HG03097 (cell line): ENCODE measurements around the gene PDE9A.
"Not testable (repeated sequence)": the region's sequence is repeated elsewhere in the genome, so short reads cannot be mapped to it uniquely, and the experiment has no call there.

Experiments used
- ATAC-seq: cut with Tn5 transposase; IDR thresholded peaks from one replicate; pipeline ENCODE4 v1.9.1; 2021; ENCODE audit not compliant: unreplicated experiment, low FRiP score

The PDE9A gene

DNA sequence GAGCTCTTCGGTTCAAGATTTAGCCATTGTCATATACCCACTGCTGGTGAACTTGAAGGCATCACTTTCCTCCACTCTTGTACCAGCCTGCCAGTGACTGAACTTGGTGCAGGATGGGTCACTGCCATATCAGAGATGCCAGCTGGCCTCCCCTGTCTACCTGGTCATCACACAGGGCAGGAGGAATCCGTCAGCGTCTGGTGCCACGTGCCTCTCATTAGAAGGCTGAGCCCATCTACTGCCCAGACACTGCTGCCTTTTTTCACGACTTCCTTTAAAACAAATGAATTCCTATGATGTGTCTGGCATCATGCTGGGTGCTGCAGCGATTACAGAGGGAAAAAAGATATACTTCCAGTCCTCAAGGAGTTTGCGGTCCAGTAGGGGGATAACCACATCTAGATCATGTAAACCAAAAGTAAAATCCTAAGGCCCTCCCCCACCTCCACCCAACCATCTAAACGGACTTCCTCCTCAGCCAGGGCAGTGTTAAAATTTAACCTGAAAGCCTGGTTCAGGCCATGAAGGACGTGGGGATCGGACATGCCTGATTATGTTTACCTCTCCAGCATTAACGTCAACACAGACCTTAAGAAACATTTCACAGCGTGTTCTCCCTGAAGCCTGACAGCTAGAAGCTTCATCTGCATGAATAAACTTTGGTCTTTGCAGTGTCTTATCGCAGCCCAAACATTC is 29.2 kb upstream of the PDE9A start:
- no peak for ATAC-seq

DNA sequence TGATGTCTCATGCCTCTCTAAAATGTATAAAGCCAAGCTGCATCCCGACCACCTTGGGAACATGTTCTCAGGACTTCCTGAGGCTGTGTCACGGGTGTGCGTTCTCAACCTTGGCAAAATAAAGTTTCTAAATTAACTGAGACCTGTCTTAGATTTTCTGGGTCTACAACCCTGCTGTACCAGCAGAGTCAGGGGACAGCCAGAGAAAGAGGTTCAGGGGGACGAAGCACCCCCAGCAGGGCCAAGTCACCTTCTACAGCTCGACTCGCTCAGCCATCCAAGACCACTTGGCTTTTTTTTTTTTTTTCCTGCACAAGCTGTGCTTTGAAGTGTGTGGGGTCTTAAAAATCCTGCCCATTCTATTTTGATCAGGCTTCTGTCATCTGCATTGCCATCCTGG is 28.5 kb upstream of the PDE9A start:
- no peak for ATAC-seq

DNA sequence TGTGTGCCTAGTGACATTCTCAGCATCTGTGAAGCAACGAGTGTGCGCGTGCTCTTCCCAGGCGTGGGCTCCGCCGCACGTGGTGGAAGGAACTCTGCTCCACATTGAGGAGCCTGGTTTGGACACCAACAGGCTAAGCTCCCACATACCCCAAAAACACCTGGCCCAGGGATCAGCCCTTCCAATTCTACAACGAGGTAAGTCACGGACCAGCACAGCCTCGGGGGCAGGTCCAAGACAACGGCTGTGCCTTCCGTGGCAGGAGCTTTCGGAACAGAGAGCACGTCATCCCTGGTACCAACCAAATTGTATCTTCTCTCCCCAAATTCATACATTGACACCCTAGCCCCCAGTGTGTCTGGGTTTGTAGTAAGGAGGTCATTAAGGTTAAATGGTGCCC is 27.2 kb upstream of the PDE9A start:
- no peak for ATAC-seq

DNA sequence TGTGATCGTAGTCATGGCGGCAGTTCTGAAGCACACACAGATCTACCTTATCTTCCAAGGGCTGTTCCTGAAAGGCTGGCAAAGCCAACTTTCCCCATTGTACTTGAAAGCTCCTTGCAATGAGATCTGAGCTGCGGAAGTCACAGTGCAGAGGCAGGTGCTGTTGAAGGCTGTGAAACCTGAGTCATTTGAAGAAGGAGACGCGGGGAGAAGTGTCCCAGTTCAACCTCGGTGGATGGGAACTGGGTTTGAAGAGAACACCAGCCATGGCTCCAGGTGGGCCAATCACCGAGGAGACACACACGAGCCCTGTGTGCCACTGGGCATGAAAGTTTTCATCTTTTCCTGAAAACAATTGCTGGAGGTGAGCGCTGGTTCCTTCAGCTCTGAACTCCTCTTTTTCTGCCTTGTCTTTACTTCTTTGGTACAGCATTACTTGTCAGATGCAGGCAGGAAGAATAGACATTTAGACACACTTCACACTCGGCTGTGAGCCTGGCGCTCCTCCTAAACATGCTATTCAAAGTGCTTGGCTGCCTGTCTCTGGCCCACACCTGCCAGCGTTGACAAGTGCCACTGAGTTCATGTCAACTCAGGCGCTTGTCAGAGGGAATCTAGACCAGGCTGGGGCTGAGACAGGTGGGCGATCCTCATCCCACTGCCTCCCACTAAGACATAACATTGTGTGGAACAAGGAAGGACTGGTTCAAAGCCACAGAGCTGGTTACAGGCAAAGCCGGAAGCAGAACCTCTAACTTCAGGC is 25.7 kb upstream of the PDE9A start:
- ATAC-seq: no peak

DNA sequence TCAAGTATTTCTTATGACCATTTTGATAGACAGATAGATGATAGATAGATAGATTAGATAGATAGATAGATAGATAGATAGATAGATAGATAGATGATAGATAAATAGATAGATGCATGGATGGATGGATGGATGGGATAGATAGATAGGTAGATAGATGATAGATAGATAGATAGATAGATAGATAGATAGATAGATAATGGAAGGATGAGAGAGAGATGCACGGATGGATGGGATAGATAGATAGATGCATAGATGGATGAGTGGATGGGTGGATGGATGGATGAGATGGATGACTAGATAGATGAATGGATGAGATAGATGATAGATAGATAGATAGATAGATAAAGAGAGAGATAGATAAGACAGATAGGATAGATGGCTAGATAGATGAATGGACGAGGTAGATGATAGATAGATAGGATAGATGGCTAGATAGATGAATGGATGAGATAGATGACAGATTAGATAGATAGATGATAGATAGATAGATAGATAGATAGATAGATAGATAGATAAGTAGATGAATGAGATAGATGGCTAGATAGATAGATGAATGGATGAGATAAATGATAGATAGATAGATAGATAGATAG is 24.9 kb upstream of the PDE9A start:
- ATAC-seq: not testable (repeated sequence)

DNA sequence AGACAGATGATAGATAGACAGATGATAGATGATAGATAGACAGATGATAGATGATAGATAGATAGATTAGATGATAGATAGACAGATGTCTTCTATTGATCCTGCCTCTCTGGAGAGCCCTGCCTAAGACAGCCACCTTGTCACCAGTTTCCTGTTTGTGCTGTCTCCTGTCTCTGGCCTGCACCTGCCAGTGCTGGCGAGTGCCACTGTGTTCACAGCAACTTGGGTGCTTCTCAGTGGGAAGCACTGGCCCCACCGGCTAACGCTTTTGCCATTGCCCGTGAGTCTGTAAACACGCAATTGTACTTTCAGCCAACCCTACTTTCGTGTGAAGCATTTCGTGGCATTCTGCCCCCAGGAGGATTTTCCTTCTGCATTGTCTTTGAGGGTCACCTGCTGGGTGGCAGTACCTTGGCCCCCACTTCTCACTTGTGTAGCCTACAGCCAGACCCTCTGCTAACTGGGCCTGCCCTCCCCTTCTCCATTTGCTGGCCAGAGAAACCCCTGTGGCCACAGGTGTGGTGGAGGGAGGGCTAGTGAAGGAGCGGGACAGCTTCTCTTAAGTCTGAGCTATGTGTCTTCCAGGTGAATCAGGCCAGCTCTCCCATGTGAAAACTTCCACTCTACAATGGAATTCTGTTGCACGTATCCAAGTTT is 23.4 kb upstream of the PDE9A start:
- ATAC-seq: no peak

DNA sequence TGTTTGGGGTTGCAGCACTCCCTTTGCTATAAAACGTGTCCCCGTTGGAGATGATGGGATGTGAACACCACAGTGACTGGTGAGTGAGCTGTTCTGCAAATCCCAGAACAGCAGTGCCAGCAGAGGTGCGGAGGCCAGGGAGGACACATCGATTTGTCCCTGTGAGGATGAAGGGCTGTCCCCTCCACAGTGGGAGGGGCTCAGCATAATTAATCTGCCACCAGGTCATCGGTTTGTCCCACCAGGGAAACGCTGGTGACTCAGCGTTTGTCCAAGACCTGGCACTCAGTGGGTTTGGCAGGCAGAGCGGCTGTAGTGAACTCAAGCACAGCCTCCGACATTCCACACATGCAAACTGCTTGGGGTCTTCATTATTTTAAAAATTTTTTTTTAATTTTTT is 22.8 kb upstream of the PDE9A start:
- no peak for ATAC-seq

DNA sequence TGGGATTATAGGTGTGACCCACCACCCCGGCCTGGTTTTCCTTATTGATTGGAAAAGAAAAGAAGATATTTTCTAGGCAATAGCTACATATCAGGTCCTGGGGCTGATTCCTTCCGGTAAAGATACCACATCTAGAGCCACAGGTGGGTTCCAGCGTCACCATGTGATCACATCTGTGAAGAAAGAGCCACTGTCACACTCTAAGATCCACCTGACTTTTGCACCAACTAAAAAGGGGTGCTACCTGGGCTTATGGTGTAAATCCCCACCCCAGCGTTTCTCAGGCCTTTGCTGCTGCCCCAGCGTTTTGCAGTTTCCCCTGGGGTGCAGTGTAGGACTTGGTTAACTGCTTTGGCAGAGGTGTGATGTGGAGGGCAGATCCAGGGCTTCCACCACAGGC is 22.3 kb upstream of the PDE9A start:
- no peak for ATAC-seq

DNA sequence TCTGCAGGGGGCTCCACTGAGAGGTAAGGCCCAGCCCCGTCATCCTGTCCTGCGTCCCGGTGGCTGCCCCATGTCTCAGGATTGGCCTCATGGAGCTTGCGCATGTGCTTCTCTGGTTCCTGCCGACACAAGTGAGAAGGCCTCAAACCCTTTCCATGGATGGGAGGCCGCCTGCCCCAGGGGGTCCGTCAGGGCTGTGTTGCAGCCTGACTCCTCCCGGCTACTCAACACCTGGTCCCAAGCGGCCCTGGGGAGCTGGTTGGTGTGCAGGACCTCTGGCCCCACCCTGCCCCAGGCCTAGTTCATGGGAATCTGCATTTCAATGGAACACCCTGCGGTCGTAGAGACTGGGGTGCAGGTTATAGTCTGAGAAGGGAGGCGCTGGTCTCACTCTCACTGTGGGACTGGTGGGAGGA is 21.1 kb upstream of the PDE9A start:
- no peak for ATAC-seq

DNA sequence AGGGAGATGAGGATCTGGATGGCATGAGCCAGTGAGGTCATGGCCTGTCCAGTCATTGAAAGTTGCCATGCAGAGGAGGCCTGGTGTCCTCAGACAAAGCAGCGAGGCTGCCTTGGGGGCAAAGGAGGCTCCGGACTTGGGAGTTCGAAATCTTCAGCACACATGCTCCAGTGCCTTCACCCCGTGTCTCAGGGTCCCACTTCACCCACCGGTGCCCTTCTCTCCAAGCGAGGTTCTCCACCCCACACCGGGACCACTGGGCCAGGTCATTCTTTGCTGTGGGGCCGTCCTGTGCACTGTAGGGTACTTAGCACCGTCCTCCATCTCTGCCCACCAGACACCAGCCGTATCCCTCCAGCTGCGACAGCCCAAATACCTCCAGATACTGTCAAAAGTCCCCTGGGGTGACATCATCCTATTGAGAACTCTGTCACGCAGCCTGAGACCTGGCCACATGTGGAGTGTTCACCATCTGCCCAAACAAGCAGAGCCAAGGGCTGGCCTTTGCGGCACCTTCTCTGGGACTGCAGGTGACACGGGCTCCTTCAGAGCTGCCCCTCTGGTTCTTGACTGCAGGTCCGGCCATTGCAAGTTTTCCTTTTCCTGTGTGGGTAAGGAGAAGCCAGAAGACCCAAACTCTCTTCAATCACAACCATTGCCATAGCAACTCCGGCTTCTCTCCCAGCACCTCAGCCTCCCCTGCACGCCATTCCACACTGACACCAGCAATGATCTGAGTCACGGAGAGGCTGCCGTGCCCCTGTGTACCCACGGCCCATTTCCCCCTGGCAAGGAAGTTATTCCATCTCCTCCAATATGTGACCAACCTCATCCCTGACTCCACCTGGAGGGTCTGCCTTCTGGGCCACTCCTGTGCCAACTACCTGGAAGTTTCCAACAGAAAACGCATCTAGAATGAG is 20.4 kb upstream of the PDE9A start:
- ATAC-seq: no peak

DNA sequence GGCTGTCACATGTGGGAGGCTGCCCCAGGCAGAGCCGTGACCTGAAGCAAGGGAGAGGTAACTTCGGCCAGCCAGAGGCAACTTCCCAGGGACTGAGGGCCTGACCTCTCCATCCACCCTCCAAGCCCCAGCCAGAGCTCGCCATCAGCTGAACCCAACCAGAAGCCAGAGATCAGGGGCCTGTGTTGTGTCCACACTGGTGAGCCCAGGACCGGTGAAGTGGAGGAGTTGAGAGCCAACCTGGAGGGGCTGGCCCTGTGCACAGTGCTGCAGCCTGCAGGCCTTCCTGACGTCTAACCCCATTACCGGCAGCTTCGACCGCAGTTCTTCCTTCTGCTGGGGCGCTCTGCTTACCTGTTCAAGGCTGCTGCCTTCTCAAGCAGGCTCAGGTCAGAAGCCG is 19.6 kb upstream of the PDE9A start:
- ATAC-seq: no peak

DNA sequence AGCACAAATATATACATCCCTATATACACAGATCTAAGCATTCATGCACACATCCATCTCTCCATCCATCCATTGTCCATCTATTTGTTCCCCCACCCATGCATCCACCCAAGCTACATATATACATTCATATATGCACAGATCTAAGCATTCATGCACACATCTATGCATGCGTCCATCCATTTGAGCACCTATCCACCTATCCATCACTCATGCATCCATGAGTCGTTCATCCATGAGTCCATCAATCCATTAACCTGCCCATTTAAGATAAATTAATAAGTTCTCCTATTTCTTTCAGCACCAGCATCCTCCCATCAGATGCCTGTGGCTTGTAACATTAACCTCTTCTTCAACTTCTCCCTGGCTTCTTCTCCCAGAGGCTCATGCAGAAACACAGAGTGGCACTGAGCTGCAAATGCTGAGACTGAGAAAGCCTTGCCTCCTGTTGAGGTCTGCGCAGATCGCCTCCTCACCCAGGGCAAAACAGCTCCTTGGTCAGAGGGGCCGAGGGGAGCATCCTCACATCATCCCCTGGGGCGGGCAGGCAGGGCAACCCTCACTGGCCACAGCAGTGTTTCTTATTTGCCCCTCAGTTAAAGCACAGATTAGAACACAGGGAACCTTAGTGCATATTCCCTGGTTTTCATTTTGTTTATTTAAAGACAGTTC is 17.4 kb upstream of the PDE9A start:
- ATAC-seq: no peak

DNA sequence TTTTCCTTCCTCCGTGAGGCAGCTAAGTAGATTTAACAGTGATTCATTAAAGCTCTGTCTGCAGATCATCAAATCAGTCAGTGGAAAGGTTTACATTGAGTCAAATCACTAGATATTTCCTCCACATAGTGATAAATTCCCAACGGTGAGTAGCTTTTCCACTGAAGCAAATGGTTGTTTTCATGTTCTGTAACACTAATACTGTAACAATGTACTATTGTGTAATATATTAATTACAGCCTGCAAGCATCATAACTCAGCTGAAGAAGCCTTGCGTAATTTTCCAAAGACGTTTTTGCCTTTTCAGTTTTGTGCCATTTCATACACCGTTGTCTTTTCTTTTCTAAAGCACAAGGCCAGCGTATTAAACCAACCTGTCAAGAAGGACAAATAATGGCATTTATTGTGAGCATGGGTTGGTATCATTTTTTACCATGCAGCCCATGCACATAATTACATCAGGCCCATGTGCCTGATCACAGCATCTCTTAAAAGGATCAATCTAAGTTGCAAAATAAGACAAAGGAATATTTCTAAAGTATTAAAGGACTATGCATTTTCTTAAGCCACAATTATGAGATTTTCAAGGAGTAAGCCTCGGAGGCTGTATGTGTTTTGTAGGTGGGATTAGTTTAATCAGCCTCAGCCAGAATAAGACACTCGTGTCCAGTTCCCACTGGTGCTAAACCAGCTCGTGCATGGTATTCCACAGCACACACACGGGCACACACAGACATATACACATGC is 16.7 kb upstream of the PDE9A start:
- ATAC-seq: no peak

DNA sequence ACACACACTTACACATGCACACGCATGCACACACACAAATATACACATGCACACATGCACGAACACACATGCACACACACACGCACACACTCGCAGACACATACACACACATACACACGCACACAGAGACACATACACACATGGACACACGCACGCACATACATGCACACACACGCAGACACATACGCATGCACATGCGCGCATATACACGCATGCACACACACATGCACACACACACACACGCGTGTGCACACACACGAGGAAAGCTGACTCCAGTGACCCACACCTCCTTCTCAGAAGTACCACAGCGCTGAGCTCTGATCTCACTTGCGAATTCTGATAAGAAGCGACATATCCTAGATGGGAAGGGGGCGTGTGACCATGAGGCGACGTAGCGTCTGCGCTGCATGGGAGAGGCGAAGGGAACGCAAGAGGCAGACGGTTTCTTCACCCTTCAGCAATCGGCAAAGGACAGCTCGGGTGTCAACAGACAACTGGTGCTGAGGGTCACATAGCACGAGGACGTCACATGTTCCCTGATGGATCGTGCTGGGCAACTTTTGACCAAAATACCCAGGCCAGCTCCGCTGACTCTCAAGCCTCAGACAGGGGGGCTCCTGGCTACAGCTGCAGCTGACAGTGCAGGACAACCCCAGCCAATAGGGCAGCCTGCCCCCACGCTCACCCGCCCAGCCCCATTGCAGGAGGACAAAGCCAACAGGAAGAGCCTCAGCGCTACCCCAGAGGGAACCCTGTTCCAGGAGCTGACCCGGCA is 16.0 kb upstream of the PDE9A start:
- no peak for ATAC-seq

DNA sequence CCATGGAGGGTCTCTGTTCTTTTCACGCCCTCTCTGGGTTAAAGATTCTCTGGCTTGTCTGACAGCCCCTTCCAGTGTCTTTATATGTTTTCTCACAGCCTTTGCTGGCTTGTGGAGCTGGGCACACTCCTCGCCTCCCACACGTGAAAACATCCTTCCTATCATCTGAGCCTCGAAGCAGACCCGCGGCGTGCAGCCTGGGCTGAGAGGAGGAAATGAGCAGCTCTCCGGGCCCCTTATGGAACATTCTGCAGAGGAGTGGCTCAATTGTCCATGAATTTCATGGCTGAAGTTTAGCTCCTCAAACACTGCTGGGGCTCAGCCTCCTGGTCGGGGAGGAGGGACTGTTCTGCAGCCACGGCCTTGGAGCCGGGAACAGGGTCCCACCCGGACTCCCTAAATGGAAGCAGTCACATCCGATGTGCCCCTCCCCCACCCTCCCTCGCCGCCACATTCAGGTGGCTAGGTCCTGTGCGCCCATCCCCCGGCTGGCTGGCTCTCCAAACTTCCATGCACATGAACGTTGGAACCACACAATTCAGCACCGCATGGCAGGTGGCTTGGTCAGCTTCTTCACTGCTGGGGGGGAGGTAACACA is 15.1 kb upstream of the PDE9A start:
- ATAC-seq: no peak

DNA sequence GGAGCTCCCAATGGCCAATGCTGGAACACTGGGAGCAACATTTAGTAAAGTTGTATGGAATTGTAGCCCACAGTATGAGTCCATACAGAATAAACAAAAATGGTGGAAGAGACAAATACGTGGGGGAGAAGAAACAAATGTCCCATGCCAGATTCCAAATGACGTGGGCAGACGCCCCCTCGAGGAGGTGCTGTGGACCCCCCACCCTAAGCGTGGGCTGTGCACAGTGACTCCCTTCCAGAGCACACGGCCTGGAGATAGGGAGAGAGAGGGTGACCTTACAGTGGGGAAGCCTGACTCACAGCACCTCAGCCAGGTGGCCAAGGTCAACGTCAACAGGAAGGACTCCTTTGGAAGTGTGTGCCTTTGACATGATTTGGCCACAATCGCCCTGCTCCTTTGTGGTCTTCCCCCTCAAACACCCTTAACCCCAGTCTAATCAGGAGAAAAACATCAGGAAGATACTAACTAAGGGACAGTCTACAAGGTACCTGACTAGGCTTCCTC is 13.7 kb upstream of the PDE9A start:
- ATAC-seq: no peak

DNA sequence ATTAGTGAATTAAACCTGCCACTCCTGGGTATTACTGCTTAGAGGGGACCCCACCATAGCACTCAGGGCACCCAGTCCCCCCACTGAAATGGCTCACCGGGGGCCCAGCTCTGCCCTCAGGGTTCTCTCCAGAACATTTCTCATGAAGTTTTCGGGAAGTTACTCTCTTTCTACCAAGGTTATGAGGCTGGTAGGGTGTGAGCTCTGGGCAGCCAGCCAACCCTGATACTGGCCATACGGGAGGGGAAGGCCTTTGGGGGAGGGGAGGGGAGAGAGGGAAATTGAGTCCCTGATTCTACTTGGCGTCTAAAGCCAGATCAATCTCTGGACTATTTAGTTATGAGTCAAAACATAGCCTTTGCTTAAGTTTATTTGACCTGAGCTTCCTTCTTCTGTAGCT is 12.9 kb upstream of the PDE9A start:
- no peak for ATAC-seq
